AG08395 (cell line): ENCODE data around the gene MCAM.
A peak's percentile ranks its signal among the peaks of the same experiment; 100 is the strongest.

Experiments used
- DNase-seq: peaks from one replicate; pipeline ENCODE4 v3.0.0; 2012; ENCODE audit warnings: mixed read lengths, low spot score

MCAM gene

GRCh38 chr11:119329320-119329719 lies 12.4 kb upstream of the MCAM start:
- DNase-seq: no peak

GRCh38 chr11:119324189-119324588 lies 7.3 kb upstream of the MCAM start:
- no peak for DNase-seq

GRCh38 chr11:119323532-119324033 lies 6.7 kb upstream of the MCAM start:
- peak; percentile 79 for DNase-seq

- no peak for DNase-seq
Observed at GRCh38 chr11:119322921-119323531, 6.1 kb upstream of the MCAM start.

- no peak for DNase-seq
Observed at GRCh38 chr11:119322360-119322739, 5.4 kb upstream of the MCAM start.

GRCh38 chr11:119320776-119321524 lies 4.0 kb upstream of the MCAM start:
- DNase-seq: peak; percentile 67

- no peak for DNase-seq
Observed at GRCh38 chr11:119320240-119320775, 3.4 kb upstream of the MCAM start.

- no peak for DNase-seq
Observed at GRCh38 chr11:119319700-119320239, 2.8 kb upstream of the MCAM start.

GRCh38 chr11:119319136-119319699 lies 2.3 kb upstream of the MCAM start:
- DNase-seq: no peak

- DNase-seq: peak; percentile 10
Observed at GRCh38 chr11:119318240-119319135, 1.6 kb upstream of the MCAM start.

GRCh38 chr11:119317592-119318239 lies 786 bp upstream of the MCAM start:
- DNase-seq: no peak

- DNase-seq: no peak
Observed at GRCh38 chr11:119316016-119316728, 758 bp downstream of the MCAM start.

GRCh38 chr11:119315131-119316015 lies 1.6 kb downstream of the MCAM start:
- DNase-seq: peak; percentile 31

GRCh38 chr11:119314726-119315125 lies 2.2 kb downstream of the MCAM start:
- DNase-seq: no peak

- DNase-seq: no peak
Observed at GRCh38 chr11:119310682-119311052, 6.3 kb downstream of the MCAM start.

GRCh38 chr11:119309953-119310681 lies 6.8 kb downstream of the MCAM start:
- DNase-seq: no peak

- no peak for DNase-seq
Observed at GRCh38 chr11:119309411-119309810, 7.5 kb downstream of the MCAM start.

- no peak for DNase-seq
Observed at GRCh38 chr11:119307974-119308373, 9.0 kb downstream of the MCAM start.

- no peak for DNase-seq
Observed at GRCh38 chr11:119307219-119307618, 9.7 kb downstream of the MCAM start.
